HG03064 (cell line): Measurements from ENCODE around the gene WAS.

Experiments used
- ATAC-seq: cut with Tn5 transposase; IDR thresholded peaks from one replicate; pipeline ENCODE4 v1.9.1; 2021; ENCODE audit warnings: low read depth; ENCODE audit not compliant: unreplicated experiment

WAS gene

DNA sequence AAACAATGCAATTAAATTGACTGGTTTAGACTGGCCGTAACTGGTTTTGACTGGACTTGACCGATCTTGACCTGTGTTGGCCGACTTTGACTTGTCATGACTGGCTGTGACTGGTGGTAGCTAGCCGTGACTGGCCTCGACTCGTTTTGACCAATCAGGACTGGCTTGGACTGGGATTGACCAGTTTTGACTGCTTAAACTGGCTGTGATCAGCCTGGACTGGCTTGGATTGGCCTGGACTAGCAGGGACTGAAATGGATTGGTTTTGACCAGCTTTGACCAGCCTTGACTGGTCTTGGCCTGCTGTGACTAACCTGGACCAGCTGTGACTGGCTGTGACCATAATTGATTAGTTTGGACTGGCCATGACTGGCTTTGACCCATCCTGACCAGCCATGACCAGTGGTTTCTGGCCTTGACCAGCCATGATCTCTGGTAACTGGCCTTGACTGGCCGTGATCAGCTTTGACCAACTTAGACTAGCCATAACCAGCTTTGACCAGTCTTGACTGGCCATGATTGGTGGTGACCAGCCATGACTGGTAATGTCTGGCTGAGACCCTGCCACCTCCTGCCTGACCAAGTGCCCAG, 26.0 kb downstream of the WAS start:
- no peak for ATAC-seq

GRCh38 chrX:48711162-48711928, 27.7 kb downstream of the WAS start:
- ATAC-seq, result no peak

DNA sequence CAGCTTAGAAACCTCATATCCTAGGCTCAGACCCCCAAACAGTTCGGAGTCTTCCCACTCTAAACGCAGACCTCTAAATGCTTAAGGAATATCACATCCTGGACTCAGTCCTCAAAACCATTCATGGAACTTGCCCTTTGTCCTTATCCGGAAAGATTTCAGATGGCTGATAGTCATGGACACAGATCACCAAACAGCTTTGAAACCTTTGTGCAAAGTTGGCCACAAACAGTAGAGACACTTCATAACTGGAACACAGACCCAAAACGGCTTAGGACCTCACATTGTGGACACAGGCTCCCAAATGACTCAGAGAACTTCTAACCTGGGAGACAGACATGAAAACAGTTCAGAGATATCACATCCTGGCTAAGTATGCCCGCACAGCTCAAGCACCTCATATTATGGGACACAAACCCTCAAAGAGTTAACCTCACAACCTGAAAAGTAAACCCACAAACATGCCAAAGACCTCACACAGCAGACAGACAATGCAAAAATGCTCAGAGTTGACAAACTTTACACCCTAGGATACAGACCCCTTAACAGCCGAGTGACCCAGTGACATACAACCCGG, 28.4 kb downstream of the WAS start:
- ATAC-seq, result no peak

- no peak for ATAC-seq
These were observed 30.2 kb downstream of the WAS start for GRCh38 chrX:48713847-48714246.

DNA sequence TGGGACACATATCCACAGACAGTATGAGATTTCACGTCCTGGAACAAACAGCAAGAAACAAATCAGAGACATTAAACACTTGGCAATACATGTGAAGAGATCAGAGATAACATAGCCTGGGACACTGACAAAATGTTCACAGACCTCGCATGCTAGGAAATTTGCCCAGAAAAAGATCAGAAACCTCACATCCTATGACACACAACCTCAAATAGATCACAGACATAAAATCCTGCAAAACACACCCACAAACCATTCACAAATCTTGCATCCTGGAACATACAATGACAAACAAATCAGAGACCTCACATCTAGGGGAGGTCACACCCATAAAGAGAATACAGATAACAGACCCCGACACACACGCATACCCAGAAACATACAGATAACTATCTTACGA, 31.0 kb downstream of the WAS start:
- no peak for ATAC-seq

GRCh38 chrX:48715072-48715471, 31.5 kb downstream of the WAS start:
- ATAC-seq, result no peak

- ATAC-seq, result no peak
These were observed 32.4 kb downstream of the WAS start for GRCh38 chrX:48715876-48716502.

DNA sequence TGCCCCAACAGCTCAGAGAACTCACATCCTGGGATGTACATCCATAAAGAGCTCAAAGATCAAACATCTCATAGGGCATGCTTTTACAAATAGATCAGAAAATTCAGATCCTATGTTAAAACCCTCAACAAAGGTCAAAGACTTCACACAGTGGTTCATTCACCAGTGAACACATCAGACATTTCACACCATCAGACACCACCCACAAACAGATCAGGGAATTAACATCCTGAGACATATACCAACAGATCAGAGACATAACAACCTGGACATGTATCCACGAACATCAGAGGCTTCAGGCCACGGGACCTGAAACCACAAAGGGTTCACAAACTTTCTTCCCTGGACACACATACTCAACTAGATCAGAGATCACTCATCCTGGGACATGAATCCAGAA, 36.4 kb downstream of the WAS start:
- ATAC-seq, result no peak

DNA sequence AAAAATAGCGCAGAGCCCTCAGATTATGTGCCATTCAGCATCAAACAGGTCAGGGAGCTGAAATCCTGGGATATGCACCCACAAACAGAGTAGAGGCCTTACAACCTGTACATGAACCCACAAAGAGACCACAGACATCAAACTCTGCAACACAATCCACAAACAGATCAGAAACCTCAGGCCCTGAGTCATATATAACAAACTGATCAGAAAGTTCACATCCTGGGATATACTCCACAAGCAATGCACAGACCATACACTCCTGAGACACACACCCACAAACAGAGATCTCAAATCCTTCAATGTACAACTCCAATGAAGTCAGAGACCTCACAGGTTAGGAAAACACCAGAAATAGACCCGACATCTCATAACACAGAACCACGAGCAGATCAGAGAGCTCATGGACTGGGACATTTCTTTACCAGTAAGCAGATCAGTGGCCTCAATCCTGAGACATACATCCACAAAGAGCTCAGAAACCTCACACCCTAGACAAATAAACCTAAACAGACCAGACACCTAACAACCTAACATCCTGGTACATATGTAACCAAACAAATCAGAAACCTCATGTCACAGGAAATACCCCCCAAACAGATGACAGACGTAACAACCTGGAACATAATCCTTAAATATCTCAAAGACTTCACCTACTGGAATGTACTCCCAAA, 37.1 kb downstream of the WAS start:
- no peak for ATAC-seq

GRCh38 chrX:48721916-48722315, 38.3 kb downstream of the WAS start:
- no peak for ATAC-seq

- no peak for ATAC-seq
These were observed 43.0 kb downstream of the WAS start for GRCh38 chrX:48726596-48726995.

DNA sequence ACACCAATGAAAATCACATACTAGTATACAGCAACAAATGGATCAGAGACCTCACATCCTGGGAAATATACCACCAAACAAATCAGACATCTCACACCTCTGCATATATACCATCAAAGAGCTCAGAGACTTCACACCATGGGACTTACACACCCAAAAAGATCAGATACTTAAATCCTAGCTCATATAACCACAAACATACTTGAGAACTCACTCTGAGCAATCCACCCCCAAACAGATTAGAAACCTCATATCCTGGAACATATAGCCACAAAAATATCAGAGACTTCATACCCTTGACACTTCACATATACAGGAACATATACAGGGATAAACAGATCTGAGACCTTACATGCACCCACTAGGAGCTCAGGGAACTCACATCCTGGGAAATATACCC, 45.1 kb downstream of the WAS start:
- no peak for ATAC-seq

GRCh38 chrX:48736303-48736702, 52.7 kb downstream of the WAS start:
- no peak for ATAC-seq

DNA sequence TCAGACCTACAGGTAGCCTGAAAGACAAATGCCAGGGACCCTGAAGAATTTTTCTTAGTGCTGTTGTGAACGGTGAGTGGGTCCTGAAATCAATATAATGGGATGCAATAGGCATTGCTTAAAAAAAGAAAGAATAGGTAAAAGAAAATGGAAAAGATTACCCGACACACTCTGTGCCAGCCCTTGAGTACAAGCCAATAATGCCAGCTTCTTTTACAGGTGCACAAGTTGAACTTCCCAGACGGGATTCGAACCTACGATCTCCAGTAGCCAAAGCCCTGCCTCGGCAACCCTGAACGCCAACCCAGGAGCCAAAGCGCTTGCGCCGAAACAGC, 53.2 kb downstream of the WAS start:
- no peak for ATAC-seq

DNA sequence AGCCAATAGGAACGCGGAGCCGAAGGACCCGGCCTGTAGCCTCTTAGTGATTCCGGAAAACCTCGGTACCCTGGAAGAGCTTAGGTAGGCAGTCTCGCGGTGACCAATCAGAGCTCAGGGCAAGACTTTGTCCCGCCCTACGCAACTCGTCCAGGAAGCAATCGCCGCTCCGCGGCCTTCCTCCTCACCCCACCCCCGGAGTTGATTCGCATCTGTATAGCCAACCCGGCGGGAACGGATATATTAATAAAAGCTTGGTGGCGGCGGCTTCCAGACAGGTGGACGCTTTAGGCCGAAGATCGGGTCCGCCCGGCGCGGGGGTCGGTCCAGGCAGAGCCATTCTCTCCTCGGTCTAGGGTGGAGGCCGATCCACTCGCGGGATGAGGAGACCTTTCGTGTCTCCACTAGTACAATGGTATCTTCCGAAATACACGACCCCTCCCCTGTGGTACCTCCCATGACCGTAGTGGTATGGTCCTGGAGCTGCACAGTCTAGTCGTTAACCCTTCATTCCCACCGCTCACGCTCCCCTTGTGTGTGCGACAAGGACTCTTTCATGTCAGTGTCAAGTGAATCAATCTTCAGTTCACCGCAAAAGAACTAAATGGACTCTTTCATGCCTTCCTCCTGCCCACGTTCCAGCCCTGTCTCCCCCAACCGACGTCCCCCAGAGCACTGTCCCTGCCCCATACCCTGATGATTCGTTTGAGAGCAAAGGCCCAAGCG, 53.8 kb downstream of the WAS start:
- peak; percentile 98 for ATAC-seq

GRCh38 chrX:48737940-48738339, 54.3 kb downstream of the WAS start:
- no peak for ATAC-seq
